Lower leg skin (tissue), 3 donors: ENCODE measurements around the gene ARPC1A.

Experiments
- CTCF ChIP-seq, 3 donors: fragments of 450-650 bp; IDR thresholded peaks; one replicate each; pipeline ENCODE4 v1.5.1; 2016; ENCODE audit warnings: antibody characterized with exemption in 3 of 3, mild to moderate bottlenecking in 3 of 3, moderate library complexity in 2 of 3
- POLR2A ChIP-seq, 2 donors: fragments of 450-650 bp; IDR thresholded peaks; one replicate each; pipeline ENCODE4 v1.6.1; 2016 to 2017; ENCODE audit warnings: antibody characterized with exemption in 2 of 2, mild to moderate bottlenecking in 1 of 2, moderate library complexity in 1 of 2

DNA sequence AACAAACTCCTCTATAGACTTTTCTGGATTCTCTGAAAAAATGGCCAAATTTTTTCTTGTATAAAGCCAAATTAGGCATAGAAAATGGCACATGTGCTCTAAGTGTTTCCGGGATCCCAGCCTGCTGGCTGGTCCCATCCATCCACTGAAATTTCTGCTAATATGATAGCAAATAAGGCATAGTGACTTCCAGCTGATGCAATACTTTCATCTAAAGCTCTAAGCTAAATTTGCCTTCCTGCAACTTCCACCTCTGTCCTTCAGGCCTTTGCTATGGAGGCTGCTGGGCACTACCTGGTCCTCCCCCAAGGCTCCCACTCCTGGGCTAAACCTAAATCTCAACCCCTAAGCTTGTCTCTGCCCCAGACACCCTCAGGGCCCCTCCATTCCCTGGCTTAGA lies 32.5 kb upstream of the ARPC1A start:
- TF ChIP-seq CTCF (IDR thresholded peaks at IDR 0.05) (no peak), POLR2A (IDR thresholded peaks at IDR 0.05) (no peak)
